SU-DHL-6 (cell line): ENCODE measurements around the gene TMEM52B.

ENCODE experiments used
- H2AFZ ChIP-seq: fragments of 200-600 bp; sonication (generic); 2 replicates; pipeline ENCODE4 v1.6.1; 2014; ENCODE audit warnings: low read depth, mild to moderate bottlenecking, moderate library complexity, mixed read lengths, antibody characterized with exemption, low read length; ENCODE audit not compliant: severe bottlenecking
- H3F3A ChIP-seq: fragments of 200-600 bp; shearing (Covaris generic); 2 replicates; pipeline ENCODE4 v1.6.0; 2016; ENCODE audit warnings: antibody characterized with exemption, mild to moderate bottlenecking; ENCODE audit not compliant: insufficient read depth
- H3K27ac ChIP-seq: fragments of 200-600 bp; sonication (generic); 2 replicates; pipeline ENCODE4 v1.5.1; 2016; ENCODE audit warnings: low read depth, mild to moderate bottlenecking, low read length, moderate library complexity, mixed read lengths
- H3K27me3 ChIP-seq: fragments of 200-600 bp; sonication (generic), shearing (Covaris generic); 2 replicates; pipeline ENCODE4 v1.6.0; 2014; ENCODE audit warnings: mild to moderate bottlenecking, low read length
- H3K36me3 ChIP-seq: fragments of 200-600 bp; sonication (generic); 2 replicates; pipeline ENCODE4 v1.6.1; 2014; ENCODE audit warnings: mild to moderate bottlenecking, low read length, mixed read lengths
- H3K4me2 ChIP-seq: fragments of 300-600, 200-600 bp; shearing (Covaris generic), sonication (generic); 2 replicates; pipeline ENCODE4 v1.6.0; 2014; ENCODE audit warnings: low read length, low read depth, mild to moderate bottlenecking; ENCODE audit not compliant: poor library complexity, severe bottlenecking
- H3K4me3 ChIP-seq: fragments of 200-600 bp; sonication (generic); 2 replicates; pipeline ENCODE4 v1.5.1; 2014; ENCODE audit warnings: antibody characterized with exemption, low read length, mild to moderate bottlenecking, mixed read lengths; ENCODE audit not compliant: insufficient read depth, poor library complexity, severe bottlenecking
- H3K79me2 ChIP-seq: fragments of 200-600 bp; sonication (generic); 2 replicates; pipeline ENCODE4 v1.6.1; 2014; ENCODE audit warnings: mild to moderate bottlenecking, low read length, moderate library complexity; ENCODE audit not compliant: insufficient read depth
- H3K9ac ChIP-seq: fragments of 200-600 bp; sonication (generic); 2 replicates; pipeline ENCODE4 v1.7.0; 2014; ENCODE audit warnings: mild to moderate bottlenecking, low read length
- H3K9me2 ChIP-seq: fragments of 200-600 bp; sonication (generic); replicated peaks from 2 replicates; pipeline ENCODE4 v1.6.1; 2014; ENCODE audit warnings: low read length; ENCODE audit not compliant: insufficient read depth
- H3K9me3 ChIP-seq: fragments of 200-600 bp; sonication (generic); 2 replicates; pipeline ENCODE4 v1.6.1; 2014; ENCODE audit warnings: low read length, mixed read lengths; ENCODE audit not compliant: insufficient read depth
- H4K20me1 ChIP-seq: fragments of 200-600 bp; sonication (generic); 2 replicates; pipeline ENCODE4 v1.6.1; 2014; ENCODE audit warnings: low read depth, mild to moderate bottlenecking, antibody characterized with exemption, low read length, moderate library complexity, mixed read lengths
- EZH2phosphoT487 ChIP-seq: fragments of 200-600 bp; sonication (generic), shearing (Covaris generic); conservative IDR thresholded peaks from 2 replicates; pipeline ENCODE4 v1.6.1; 2018; ENCODE audit warnings: mild to moderate bottlenecking, antibody characterized with exemption, low read length, moderate library complexity, mixed read lengths
- TF ChIP-seq, protein P1 (sequence below): fragments of 200-600 bp; sonication (generic); IDR thresholded peaks from one replicate; pipeline ENCODE4 v1.5.1; 2017; ENCODE audit warnings: antibody characterized with exemption, mild to moderate bottlenecking, low read length, moderate library complexity; ENCODE audit not compliant: insufficient read depth, poor library complexity, severe bottlenecking

Gene TMEM52B

DNA sequence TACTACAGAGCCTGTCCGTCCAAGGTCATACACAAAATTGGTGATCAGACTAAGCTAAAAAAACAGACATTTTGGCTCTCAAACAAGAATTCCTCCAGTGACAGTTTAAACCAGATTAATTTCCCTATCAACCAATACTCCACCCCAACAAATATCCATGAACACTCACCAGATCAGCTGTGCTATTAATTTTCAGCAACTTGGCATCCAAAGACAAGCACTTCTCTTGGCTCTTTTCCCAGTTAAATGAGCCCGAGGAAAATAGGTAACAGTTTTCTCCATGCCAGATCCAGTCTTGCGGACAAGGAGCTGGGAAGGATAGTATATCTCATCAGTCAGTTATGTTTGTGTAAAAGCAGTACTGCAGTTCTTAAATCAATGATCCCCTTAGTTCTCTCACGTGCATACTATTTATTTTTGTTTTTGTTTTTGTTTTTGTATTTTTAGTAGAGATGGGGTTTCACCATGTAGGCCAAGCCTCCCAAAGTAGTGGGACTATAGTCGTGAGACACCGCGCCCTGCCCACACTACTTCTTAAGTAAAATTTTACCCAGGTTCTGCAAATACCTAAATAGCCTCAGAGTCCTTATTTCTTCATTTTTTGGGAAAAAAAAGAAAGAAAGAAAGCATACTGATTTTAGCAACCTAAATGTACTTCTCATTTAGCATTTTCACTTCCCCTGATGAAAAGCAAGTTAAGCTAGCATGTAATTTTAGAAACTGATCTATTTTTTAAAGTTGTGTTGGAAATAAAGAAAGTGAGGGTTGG is 18.0 kb upstream of the TMEM52B start:
- Histone ChIP-seq H3K36me3 (no peaks in the 10 kb centered on the region), H3K79me2 (no peaks in the 10 kb centered on the region), H3K9ac (no peak overlapping the region), H3K9me2 (no peaks in the 10 kb centered on the region), H3K27me3 (no peaks in the 10 kb centered on the region), H3K27ac (no peak overlapping the region), H2AFZ (no peak overlapping the region), H3F3A (no peaks in the 10 kb centered on the region), H3K9me3 (no peaks in the 10 kb centered on the region), H3K4me3 (no peak overlapping the region), H4K20me1 (no peaks in the 10 kb centered on the region), H3K4me2 (no peak overlapping the region)
- TF ChIP-seq, protein P1, sequence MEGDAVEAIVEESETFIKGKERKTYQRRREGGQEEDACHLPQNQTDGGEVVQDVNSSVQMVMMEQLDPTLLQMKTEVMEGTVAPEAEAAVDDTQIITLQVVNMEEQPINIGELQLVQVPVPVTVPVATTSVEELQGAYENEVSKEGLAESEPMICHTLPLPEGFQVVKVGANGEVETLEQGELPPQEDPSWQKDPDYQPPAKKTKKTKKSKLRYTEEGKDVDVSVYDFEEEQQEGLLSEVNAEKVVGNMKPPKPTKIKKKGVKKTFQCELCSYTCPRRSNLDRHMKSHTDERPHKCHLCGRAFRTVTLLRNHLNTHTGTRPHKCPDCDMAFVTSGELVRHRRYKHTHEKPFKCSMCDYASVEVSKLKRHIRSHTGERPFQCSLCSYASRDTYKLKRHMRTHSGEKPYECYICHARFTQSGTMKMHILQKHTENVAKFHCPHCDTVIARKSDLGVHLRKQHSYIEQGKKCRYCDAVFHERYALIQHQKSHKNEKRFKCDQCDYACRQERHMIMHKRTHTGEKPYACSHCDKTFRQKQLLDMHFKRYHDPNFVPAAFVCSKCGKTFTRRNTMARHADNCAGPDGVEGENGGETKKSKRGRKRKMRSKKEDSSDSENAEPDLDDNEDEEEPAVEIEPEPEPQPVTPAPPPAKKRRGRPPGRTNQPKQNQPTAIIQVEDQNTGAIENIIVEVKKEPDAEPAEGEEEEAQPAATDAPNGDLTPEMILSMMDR = no peak
- TF ChIP-seq EZH2phosphoT487 = no peak

DNA sequence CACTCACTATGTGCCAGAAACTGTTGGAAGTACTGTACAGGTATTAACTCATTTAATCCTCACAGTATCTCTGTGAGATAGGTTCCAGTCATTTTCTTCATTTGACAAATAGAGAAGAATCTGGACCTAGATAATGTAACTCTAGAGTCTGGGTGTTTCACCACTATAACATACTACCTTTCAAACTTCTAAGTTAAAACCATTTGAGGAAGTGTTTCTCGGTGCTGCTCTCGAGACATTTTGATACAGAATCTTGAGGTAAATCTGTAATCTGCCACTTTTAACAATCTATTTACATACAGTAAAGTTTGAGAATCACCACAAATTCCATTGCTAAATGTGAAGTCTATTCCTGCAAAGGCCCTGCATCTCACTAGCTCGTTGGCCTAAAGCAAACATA is 15.7 kb upstream of the TMEM52B start:
- TF ChIP-seq, protein P1 = no peak
- TF ChIP-seq EZH2phosphoT487 = no peak
- H3K4me3 ChIP-seq = no peak overlapping the region

DNA sequence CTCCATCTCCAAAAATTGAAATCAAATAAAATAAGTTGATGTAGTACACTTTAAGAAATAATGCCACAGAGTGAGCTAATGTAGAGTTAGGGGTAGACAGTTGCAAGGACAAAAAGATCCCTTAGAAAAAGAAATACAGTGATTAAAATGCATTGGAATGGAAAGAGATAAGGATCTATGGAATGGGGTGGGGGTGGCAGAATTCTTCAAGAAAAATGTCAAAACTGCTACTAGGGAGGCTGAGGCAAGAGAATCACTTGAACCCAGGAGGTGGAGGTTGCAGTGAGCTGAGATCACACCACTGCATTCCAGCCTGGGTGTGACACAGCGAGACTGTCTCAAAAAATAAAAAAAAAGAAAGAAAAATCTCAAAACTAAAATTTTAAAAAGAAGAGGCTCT is 13.4 kb upstream of the TMEM52B start:
- no peak overlapping the region for H2AFZ ChIP-seq
- no peaks in the 10 kb centered on the region for H3K9me3 ChIP-seq
- TF ChIP-seq EZH2phosphoT487 = no peak
- H3K27me3 ChIP-seq = no peaks in the 10 kb centered on the region
- no peak overlapping the region for H3K4me2 ChIP-seq
- H4K20me1 ChIP-seq = no peaks in the 10 kb centered on the region
- no peak overlapping the region for H3K4me3 ChIP-seq
- no peaks in the 10 kb centered on the region for H3K9me2 ChIP-seq
- H3K9ac ChIP-seq = no peak overlapping the region
- no peak overlapping the region for H3K27ac ChIP-seq
- no peaks in the 10 kb centered on the region for H3K36me3 ChIP-seq
- H3K79me2 ChIP-seq = no peaks in the 10 kb centered on the region
- no peaks in the 10 kb centered on the region for H3F3A ChIP-seq

More for the DNA sequence above, 15.7 kb upstream of the TMEM52B start:
- Histone ChIP-seq H3K79me2 (no peaks in the 10 kb centered on the region), H3K9ac (no peak overlapping the region), H3K9me2 (no peaks in the 10 kb centered on the region), H2AFZ (no peak overlapping the region), H4K20me1 (no peaks in the 10 kb centered on the region), H3K27ac (no peak overlapping the region), H3K27me3 (no peaks in the 10 kb centered on the region), H3K9me3 (no peaks in the 10 kb centered on the region), H3F3A (no peaks in the 10 kb centered on the region), H3K4me2 (no peak overlapping the region), H3K36me3 (no peaks in the 10 kb centered on the region)

DNA sequence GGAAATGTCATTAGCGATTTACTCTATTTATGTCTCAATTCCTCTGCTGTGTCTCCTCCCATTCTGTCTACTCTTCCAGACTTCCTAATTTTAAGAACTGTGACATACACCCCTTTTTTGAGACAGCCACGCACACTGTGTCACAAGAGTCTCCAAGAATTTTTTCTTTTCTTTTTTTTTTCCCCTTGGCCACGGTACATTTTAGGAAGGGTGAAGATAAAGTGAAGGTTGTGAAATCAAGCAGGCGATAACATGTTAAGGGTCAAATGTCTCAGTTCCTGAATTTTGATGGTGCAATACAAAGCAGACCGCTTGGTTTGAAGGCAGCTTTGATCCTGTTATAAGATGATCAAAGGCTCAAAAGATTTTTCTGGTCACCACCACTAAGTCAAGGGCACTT is 11.2 kb upstream of the TMEM52B start:
- no peak overlapping the region for H3K27ac ChIP-seq
- no peak overlapping the region for H3K4me3 ChIP-seq
- no peaks in the 10 kb centered on the region for H3K27me3 ChIP-seq
- H3K9me2 ChIP-seq = no peaks in the 10 kb centered on the region
- H4K20me1 ChIP-seq = no peaks in the 10 kb centered on the region
- no peaks in the 10 kb centered on the region for H3F3A ChIP-seq
- H3K9me3 ChIP-seq = no peaks in the 10 kb centered on the region
- TF ChIP-seq EZH2phosphoT487 = no peak
- TF ChIP-seq, protein P1 = no peak
- no peaks in the 10 kb centered on the region for H3K36me3 ChIP-seq
- H3K9ac ChIP-seq = no peak overlapping the region
- H3K79me2 ChIP-seq = no peaks in the 10 kb centered on the region
- no peak overlapping the region for H2AFZ ChIP-seq
- H3K4me2 ChIP-seq = no peak overlapping the region
